ENCODE measurements around the gene ZNF408.

ZNF408 gene

DNA sequence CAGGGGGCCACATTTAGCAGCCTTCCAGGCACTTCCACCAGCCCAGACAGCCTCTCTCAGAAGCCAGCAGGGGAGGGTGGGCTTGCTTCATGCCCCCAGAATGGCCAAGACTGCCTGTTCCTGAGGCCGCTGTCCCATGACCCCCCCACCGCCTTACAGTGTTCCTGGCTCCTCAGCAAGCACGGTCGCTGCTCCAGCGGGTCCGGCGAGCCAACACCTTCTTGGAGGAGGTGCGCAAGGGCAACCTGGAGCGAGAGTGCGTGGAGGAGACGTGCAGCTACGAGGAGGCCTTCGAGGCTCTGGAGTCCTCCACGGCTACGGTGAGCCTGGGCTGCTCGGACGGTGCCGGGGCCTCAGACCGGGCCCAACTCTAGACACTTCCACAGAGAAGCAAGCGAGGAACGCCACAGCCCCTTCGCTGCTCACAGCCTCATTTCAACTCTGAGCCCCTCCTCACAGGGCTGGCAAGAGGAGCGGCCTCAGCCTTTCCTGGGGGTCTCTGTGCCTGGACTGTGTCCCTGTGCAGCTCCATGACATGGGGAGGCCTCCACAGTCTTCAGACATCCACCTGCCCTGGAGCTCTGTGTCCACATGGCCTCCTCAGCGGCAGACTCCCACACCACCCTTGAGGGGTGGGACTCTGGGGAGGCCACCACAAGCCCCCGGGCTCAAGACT lies 18.9 kb downstream of the ZNF408 start:
- no peak overlapping the region for H3K9ac ChIP-seq (ENCODE audit: low read length)
- no peak overlapping the region for H3K4me3 ChIP-seq (ENCODE audit: low read length)
- DNase-seq (ENCODE audit: low read depth) = no peak
- H3K27me3 ChIP-seq (replicated peaks; ENCODE audit: control insufficient read depth, insufficient read depth, low read length) = no peaks in the 10 kb centered on the region
- H3K4me1 ChIP-seq (ENCODE audit: control insufficient read depth, insufficient read depth, low read length) = peaks cover 8% of the 10 kb centered on the region
- no peaks in the 10 kb centered on the region for H3K36me3 ChIP-seq (ENCODE audit: control insufficient read depth, insufficient read depth, low read length, severe bottlenecking)
- H3K9me3 ChIP-seq (ENCODE audit: control insufficient read depth, low read length) = no peaks in the 10 kb centered on the region

DNA sequence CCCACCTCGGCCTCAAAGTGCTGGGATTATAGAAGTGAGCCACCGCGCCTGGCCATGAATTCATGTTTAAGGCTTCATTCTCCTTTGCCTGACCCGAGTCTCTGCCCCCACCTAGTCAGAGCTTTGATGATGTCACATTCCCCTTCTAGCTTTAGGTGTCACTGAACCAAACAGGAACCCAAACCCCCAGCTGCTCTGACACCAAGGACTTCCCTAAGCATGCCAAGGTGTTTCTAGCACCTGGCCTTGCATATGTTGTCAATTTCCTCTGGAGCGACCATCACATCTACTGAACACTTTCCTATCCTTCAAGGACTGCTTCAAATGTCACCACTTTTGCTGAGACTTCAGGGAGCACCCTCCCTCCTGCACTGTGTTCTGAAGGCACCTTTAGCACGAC lies 20.5 kb downstream of the ZNF408 start:
- no peaks in the 10 kb centered on the region for H3K27me3 ChIP-seq (replicated peaks; ENCODE audit: control insufficient read depth, insufficient read depth, low read length)
- DNase-seq (ENCODE audit: low read depth) = no peak
- peaks cover 2% of the 10 kb centered on the region for H3K4me1 ChIP-seq (ENCODE audit: control insufficient read depth, insufficient read depth, low read length)

DNA sequence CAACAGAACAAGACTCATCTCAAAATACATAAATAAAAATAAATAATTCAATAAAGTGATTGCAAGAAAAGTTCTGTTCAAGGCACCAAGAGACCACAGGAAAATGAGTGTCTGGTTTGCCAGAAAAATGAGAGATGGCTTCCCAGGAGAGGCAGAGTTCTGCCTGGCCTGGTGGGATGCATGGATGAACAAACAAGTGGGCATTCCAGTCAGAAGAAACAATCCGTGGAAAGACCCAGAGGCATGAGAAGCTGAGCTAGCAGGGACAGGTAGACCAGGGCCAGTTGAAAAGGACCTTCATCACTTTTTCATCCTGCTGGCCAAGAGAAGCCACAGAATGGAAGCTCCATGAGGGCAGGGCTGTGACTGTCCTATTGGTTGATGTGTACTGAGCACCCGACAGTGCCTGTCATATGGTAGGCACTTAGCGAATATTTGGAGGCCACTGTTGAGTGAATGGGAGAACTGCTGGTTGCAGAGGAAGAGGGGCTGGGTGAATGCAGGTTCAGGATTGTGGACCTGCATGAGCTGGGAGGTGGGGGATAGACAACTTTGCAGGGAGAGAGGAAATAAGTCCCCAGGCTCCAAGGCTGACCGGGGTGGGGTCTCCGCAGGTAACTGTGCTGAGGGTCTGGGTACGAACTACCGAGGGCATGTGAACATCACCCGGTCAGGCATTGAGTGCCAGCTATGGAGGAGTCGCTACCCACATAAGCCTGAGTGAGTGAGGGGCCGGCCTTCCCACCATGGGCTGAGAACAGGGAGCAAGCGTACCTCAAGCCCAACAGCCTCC lies 21.9 kb downstream of the ZNF408 start:
- peaks cover 2% of the 10 kb centered on the region for H3K4me1 ChIP-seq (ENCODE audit: control insufficient read depth, insufficient read depth, low read length)
- H3K9me3 ChIP-seq (ENCODE audit: control insufficient read depth, low read length) = no peaks in the 10 kb centered on the region
- H3K9ac ChIP-seq (ENCODE audit: low read length) = no peak overlapping the region
- DNase-seq (ENCODE audit: low read depth) = no peak
- no peak overlapping the region for H3K4me3 ChIP-seq (ENCODE audit: low read length)
- H3K27me3 ChIP-seq (replicated peaks; ENCODE audit: control insufficient read depth, insufficient read depth, low read length) = no peaks in the 10 kb centered on the region
- H3K36me3 ChIP-seq (ENCODE audit: control insufficient read depth, insufficient read depth, low read length, severe bottlenecking) = no peaks in the 10 kb centered on the region

More for the DNA sequence above, 20.5 kb downstream of the ZNF408 start:
- no peaks in the 10 kb centered on the region for H3K9me3 ChIP-seq (ENCODE audit: control insufficient read depth, low read length)
- H3K9ac ChIP-seq (ENCODE audit: low read length) = no peak overlapping the region
- no peaks in the 10 kb centered on the region for H3K36me3 ChIP-seq (ENCODE audit: control insufficient read depth, insufficient read depth, low read length, severe bottlenecking)
- no peak overlapping the region for H3K4me3 ChIP-seq (ENCODE audit: low read length)

- Histone ChIP-seq H3K9ac (ENCODE audit: low read length) (no peak overlapping the region), H3K36me3 (ENCODE audit: control insufficient read depth, insufficient read depth, low read length, severe bottlenecking) (no peaks in the 10 kb centered on the region), H3K27me3 (replicated peaks; ENCODE audit: control insufficient read depth, insufficient read depth, low read length) (no peaks in the 10 kb centered on the region), H3K9me3 (ENCODE audit: control insufficient read depth, low read length) (no peaks in the 10 kb centered on the region), H3K4me3 (ENCODE audit: low read length) (no peak overlapping the region), H3K4me1 (ENCODE audit: control insufficient read depth, insufficient read depth, low read length) (no peaks in the 10 kb centered on the region)
- DNase-seq (ENCODE audit: low read depth) = no peak
Observed at GRCh38 chr11:46723359-46723680, 22.5 kb downstream of the ZNF408 start.

- no peaks in the 10 kb centered on the region for H3K27me3 ChIP-seq (replicated peaks; ENCODE audit: control insufficient read depth, insufficient read depth, low read length)
- H3K4me3 ChIP-seq (ENCODE audit: low read length) = no peak overlapping the region
- no peaks in the 10 kb centered on the region for H3K9me3 ChIP-seq (ENCODE audit: control insufficient read depth, low read length)
- no peaks in the 10 kb centered on the region for H3K4me1 ChIP-seq (ENCODE audit: control insufficient read depth, insufficient read depth, low read length)
- no peak overlapping the region for H3K9ac ChIP-seq (ENCODE audit: low read length)
- DNase-seq (ENCODE audit: low read depth) = no peak
- no peaks in the 10 kb centered on the region for H3K36me3 ChIP-seq (ENCODE audit: control insufficient read depth, insufficient read depth, low read length, severe bottlenecking)
Observed at GRCh38 chr11:46724088-46724487, 23.3 kb downstream of the ZNF408 start.

- no peaks in the 10 kb centered on the region for H3K36me3 ChIP-seq (ENCODE audit: control insufficient read depth, insufficient read depth, low read length, severe bottlenecking)
- no peaks in the 10 kb centered on the region for H3K4me1 ChIP-seq (ENCODE audit: control insufficient read depth, insufficient read depth, low read length)
- no peaks in the 10 kb centered on the region for H3K9me3 ChIP-seq (ENCODE audit: control insufficient read depth, low read length)
- no peak for DNase-seq (ENCODE audit: low read depth)
- H3K27me3 ChIP-seq (replicated peaks; ENCODE audit: control insufficient read depth, insufficient read depth, low read length) = no peaks in the 10 kb centered on the region
- no peak overlapping the region for H3K4me3 ChIP-seq (ENCODE audit: low read length)
- H3K9ac ChIP-seq (ENCODE audit: low read length) = no peak overlapping the region
Observed at GRCh38 chr11:46725338-46726205, 24.7 kb downstream of the ZNF408 start.

DNA sequence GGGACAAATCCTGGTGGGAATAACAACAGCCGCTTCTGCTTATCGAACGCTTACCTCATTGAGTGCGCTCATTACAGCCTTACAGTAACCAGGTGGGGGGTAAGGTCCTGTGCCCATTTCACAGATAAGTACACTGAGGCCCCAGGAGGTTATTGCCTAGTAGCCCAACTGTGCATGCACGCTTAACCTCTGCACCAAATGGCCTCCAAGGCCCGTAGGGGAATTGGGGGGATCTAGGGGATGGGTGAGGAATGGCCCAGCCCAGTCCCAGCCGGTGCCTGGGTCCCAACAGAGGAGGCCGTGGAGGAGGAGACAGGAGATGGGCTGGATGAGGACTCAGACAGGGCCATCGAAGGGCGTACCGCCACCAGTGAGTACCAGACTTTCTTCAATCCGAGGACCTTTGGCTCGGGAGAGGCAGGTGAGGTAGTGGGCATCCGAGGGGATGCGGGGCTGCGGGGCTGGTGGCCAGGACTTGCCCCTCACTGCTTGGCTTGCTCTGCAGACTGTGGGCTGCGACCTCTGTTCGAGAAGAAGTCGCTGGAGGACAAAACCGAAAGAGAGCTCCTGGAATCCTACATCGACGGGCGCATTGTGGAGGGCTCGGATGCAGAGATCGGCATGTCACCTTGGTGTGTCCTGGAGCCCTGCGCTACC lies 25.5 kb downstream of the ZNF408 start:
- H3K4me1 ChIP-seq (ENCODE audit: control insufficient read depth, insufficient read depth, low read length) = no peaks in the 10 kb centered on the region
- DNase-seq (ENCODE audit: low read depth) = no peak

GRCh38 chr11:46727952-46728658 lies 27.3 kb downstream of the ZNF408 start:
- DNase-seq (ENCODE audit: low read depth) = no peak
- Histone ChIP-seq H3K9ac (ENCODE audit: low read length) (no peak overlapping the region), H3K4me3 (ENCODE audit: low read length) (no peak overlapping the region), H3K27me3 (replicated peaks; ENCODE audit: control insufficient read depth, insufficient read depth, low read length) (no peaks in the 10 kb centered on the region), H3K9me3 (ENCODE audit: control insufficient read depth, low read length) (no peaks in the 10 kb centered on the region), H3K36me3 (ENCODE audit: control insufficient read depth, insufficient read depth, low read length, severe bottlenecking) (no peaks in the 10 kb centered on the region), H3K4me1 (ENCODE audit: control insufficient read depth, insufficient read depth, low read length) (no peaks in the 10 kb centered on the region)

More for the DNA sequence above, 25.5 kb downstream of the ZNF408 start:
- no peak overlapping the region for H3K4me3 ChIP-seq (ENCODE audit: low read length)
- H3K9me3 ChIP-seq (ENCODE audit: control insufficient read depth, low read length) = no peaks in the 10 kb centered on the region
- no peaks in the 10 kb centered on the region for H3K27me3 ChIP-seq (replicated peaks; ENCODE audit: control insufficient read depth, insufficient read depth, low read length)
- H3K36me3 ChIP-seq (ENCODE audit: control insufficient read depth, insufficient read depth, low read length, severe bottlenecking) = no peaks in the 10 kb centered on the region
- no peak overlapping the region for H3K9ac ChIP-seq (ENCODE audit: low read length)

GRCh38 chr11:46728659-46729040 lies 27.8 kb downstream of the ZNF408 start:
- Histone ChIP-seq H3K27me3 (replicated peaks; ENCODE audit: control insufficient read depth, insufficient read depth, low read length) (no peaks in the 10 kb centered on the region), H3K4me1 (ENCODE audit: control insufficient read depth, insufficient read depth, low read length) (no peaks in the 10 kb centered on the region), H3K36me3 (ENCODE audit: control insufficient read depth, insufficient read depth, low read length, severe bottlenecking) (no peaks in the 10 kb centered on the region), H3K9me3 (ENCODE audit: control insufficient read depth, low read length) (no peaks in the 10 kb centered on the region), H3K4me3 (ENCODE audit: low read length) (no peak overlapping the region), H3K9ac (ENCODE audit: low read length) (no peak overlapping the region)
- DNase-seq (ENCODE audit: low read depth) = no peak

- Histone ChIP-seq H3K27me3 (replicated peaks; ENCODE audit: control insufficient read depth, insufficient read depth, low read length) (no peaks in the 10 kb centered on the region), H3K4me1 (ENCODE audit: control insufficient read depth, insufficient read depth, low read length) (no peaks in the 10 kb centered on the region), H3K4me3 (ENCODE audit: low read length) (no peak overlapping the region), H3K36me3 (ENCODE audit: control insufficient read depth, insufficient read depth, low read length, severe bottlenecking) (no peaks in the 10 kb centered on the region), H3K9me3 (ENCODE audit: control insufficient read depth, low read length) (no peaks in the 10 kb centered on the region), H3K9ac (ENCODE audit: low read length) (no peak overlapping the region)
- DNase-seq (ENCODE audit: low read depth) = no peak
Observed at GRCh38 chr11:46729110-46730027, 28.5 kb downstream of the ZNF408 start.
